HepG2 (cell line): ENCODE data around the gene SLC41A1. TPM values are rescaled to one million over a fixed set of nuclear protein-coding genes. Genes with fewer than 3 reads are reported as not detected.

Experiments
- CREM ChIP-seq, 2 experiments: sonication (generic) in 1 of 2; formaldehyde crosslinking in 1 of 2; IDR thresholded peaks; 2 replicates each; pipeline versions ENCODE4 v1.4.0 to v1.6.1; 2016 to 2020; ENCODE audit warnings: antibody characterized with exemption in 1 of 2, mild to moderate bottlenecking in 1 of 2, missing genetic modification reagents in 1 of 2
- DR1 ChIP-seq: sonication (generic); formaldehyde crosslinking; IDR thresholded peaks from 2 replicates; pipeline ENCODE4 v1.8.0; 2021; ENCODE audit warnings: mild to moderate bottlenecking, missing genetic modification reagents, inconsistent platforms
- FOXK1 ChIP-seq: sonication (generic); formaldehyde crosslinking; IDR thresholded peaks from 2 replicates; pipeline ENCODE4 v1.4.0; 2020; ENCODE audit warnings: low read depth, missing genetic modification reagents, borderline replicate concordance
- GATAD1 ChIP-seq: IDR thresholded peaks from 2 replicates; pipeline ENCODE4 v1.6.1; 2016; ENCODE audit warnings: missing genetic modification reagents, missing compliant biosample characterization
- NONO ChIP-seq, 2 experiments: fragments of 450-650 bp in 1 of 2; sonication (generic) in 1 of 2; formaldehyde crosslinking in 1 of 2; IDR thresholded peaks in 1 of 2; conservative IDR thresholded peaks in 1 of 2; 2 replicates each; pipeline versions ENCODE4 v1.6.1 to v1.8.0; 2017 to 2022; ENCODE audit warnings: mild to moderate bottlenecking in 1 of 2, missing genetic modification reagents in 1 of 2, moderate library complexity in 1 of 2
- TARDBP ChIP-seq: sonication (generic); formaldehyde crosslinking; IDR thresholded peaks from 2 replicates; pipeline ENCODE4 v1.8.0; 2022; ENCODE audit warnings: mild to moderate bottlenecking, missing genetic modification reagents
- ZNF124 ChIP-seq: sonication (generic); formaldehyde crosslinking; IDR thresholded peaks from 2 replicates; pipeline ENCODE4 v1.4.0; 2020; ENCODE audit warnings: missing genetic modification reagents
- ZNF17 ChIP-seq: sonication (generic); formaldehyde crosslinking; IDR thresholded peaks from 2 replicates; pipeline ENCODE4 v1.5.0; 2020; ENCODE audit warnings: mild to moderate bottlenecking, missing genetic modification reagents
- ZNF607 ChIP-seq: sonication (generic); formaldehyde crosslinking; IDR thresholded peaks from 2 replicates; pipeline ENCODE4 v1.5.1; 2020; ENCODE audit warnings: missing genetic modification reagents, mild to moderate bottlenecking, borderline replicate concordance
- polyA plus RNA-seq, 8 experiments: library from polyadenylated mRNA; depleted of rRNA in 3 of 8; stranded (reverse) in 7 of 8; unstranded in 1 of 8; fragments of >200 nt; fragmentation: Illumina TruSeq in 4 of 8; extraction: Trizol in 4 of 8; gene quantifications; 2 replicates each; pipeline versions ENCODE4 v1.2.1 to v1.2.3, GENCODE V29; 2011 to 2016; ENCODE audit warnings: low read depth in 4 of 8, missing spikeins in 1 of 8, mixed read lengths in 1 of 8; ENCODE audit not compliant: insufficient read depth in 1 of 8
- total RNA-seq, 5 experiments: library from RNA; depleted of rRNA; stranded (reverse); fragments of >200 nt; fragmentation: Illumina TruSeq; extraction: Trizol; gene quantifications; 2 replicates each; pipeline ENCODE4 v1.2.3, GENCODE V29; 2016; ENCODE audit warnings: low read depth in 1 of 5
- TF ChIP-seq, protein P1 (sequence below): sonication (generic); formaldehyde crosslinking; IDR thresholded peaks from one replicate; pipeline ENCODE4 v1.5.1; 2020; ENCODE audit warnings: mild to moderate bottlenecking, missing genetic modification reagents; ENCODE audit errors: not compliant biosample characterization
- TF ChIP-seq, protein P2 (sequence below): sonication (generic); formaldehyde crosslinking; conservative IDR thresholded peaks from 2 replicates; pipeline ENCODE4 v1.8.0; 2022; ENCODE audit warnings: mild to moderate bottlenecking, moderate library complexity, missing genetic modification reagents
- TF ChIP-seq, protein P3 (sequence below): sonication (generic); formaldehyde crosslinking; conservative IDR thresholded peaks from 2 replicates; pipeline ENCODE4 v1.5.0; 2020; ENCODE audit warnings: missing genetic modification reagents
- TF ChIP-seq, protein P4 (sequence below): sonication (generic); formaldehyde crosslinking; IDR thresholded peaks from 2 replicates; pipeline ENCODE4 v1.5.0; 2020; ENCODE audit warnings: missing genetic modification reagents
- TF ChIP-seq, protein P5 (sequence below): IDR thresholded peaks from 2 replicates; pipeline ENCODE4 v1.6.1; 2016; ENCODE audit warnings: missing genetic modification reagents, missing compliant biosample characterization

Gene SLC41A1
- total and polyA plus RNA-seq, 2 of the 13 experiments (the other 11 are each of a cell fraction or from before 2014, with no cell fraction given) = 2.2 to 4.6 TPM

DNA sequence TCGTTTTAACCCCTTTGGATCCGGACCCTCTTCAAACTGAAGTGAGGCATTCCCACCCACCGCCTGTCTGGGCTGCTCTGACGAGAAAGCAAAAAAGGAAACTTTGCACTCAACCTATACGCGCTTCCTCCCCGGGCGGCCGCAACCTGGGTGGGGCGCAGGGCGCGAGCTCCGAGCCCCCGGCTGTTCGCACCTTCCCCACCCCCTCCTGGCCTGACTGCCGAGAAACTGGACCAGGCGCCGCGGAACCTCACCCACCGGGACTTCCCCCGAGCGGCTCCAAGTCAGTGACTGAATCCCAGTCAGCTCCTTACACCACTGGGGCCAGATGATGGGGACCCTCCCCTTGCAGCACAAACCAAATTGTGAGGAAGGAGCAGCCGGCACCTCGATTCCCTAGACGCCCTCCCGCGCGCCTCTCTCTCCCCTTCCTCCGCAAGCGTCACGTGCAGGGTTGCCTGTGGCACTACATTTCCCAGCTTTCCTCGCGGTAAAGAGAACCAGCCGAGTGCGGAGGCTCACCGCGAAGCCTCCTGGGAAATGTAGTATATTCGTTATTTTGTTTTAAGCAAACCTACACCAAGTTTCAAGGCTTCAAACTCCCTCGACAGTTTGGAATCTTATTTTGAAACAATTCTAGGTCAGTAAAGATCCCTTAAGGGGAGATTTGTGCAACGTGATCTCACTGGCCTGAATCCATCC, 37.8 kb downstream of the SLC41A1 start, which contains the start of gene RAB29 (continued):
- TF ChIP-seq, protein P1, sequence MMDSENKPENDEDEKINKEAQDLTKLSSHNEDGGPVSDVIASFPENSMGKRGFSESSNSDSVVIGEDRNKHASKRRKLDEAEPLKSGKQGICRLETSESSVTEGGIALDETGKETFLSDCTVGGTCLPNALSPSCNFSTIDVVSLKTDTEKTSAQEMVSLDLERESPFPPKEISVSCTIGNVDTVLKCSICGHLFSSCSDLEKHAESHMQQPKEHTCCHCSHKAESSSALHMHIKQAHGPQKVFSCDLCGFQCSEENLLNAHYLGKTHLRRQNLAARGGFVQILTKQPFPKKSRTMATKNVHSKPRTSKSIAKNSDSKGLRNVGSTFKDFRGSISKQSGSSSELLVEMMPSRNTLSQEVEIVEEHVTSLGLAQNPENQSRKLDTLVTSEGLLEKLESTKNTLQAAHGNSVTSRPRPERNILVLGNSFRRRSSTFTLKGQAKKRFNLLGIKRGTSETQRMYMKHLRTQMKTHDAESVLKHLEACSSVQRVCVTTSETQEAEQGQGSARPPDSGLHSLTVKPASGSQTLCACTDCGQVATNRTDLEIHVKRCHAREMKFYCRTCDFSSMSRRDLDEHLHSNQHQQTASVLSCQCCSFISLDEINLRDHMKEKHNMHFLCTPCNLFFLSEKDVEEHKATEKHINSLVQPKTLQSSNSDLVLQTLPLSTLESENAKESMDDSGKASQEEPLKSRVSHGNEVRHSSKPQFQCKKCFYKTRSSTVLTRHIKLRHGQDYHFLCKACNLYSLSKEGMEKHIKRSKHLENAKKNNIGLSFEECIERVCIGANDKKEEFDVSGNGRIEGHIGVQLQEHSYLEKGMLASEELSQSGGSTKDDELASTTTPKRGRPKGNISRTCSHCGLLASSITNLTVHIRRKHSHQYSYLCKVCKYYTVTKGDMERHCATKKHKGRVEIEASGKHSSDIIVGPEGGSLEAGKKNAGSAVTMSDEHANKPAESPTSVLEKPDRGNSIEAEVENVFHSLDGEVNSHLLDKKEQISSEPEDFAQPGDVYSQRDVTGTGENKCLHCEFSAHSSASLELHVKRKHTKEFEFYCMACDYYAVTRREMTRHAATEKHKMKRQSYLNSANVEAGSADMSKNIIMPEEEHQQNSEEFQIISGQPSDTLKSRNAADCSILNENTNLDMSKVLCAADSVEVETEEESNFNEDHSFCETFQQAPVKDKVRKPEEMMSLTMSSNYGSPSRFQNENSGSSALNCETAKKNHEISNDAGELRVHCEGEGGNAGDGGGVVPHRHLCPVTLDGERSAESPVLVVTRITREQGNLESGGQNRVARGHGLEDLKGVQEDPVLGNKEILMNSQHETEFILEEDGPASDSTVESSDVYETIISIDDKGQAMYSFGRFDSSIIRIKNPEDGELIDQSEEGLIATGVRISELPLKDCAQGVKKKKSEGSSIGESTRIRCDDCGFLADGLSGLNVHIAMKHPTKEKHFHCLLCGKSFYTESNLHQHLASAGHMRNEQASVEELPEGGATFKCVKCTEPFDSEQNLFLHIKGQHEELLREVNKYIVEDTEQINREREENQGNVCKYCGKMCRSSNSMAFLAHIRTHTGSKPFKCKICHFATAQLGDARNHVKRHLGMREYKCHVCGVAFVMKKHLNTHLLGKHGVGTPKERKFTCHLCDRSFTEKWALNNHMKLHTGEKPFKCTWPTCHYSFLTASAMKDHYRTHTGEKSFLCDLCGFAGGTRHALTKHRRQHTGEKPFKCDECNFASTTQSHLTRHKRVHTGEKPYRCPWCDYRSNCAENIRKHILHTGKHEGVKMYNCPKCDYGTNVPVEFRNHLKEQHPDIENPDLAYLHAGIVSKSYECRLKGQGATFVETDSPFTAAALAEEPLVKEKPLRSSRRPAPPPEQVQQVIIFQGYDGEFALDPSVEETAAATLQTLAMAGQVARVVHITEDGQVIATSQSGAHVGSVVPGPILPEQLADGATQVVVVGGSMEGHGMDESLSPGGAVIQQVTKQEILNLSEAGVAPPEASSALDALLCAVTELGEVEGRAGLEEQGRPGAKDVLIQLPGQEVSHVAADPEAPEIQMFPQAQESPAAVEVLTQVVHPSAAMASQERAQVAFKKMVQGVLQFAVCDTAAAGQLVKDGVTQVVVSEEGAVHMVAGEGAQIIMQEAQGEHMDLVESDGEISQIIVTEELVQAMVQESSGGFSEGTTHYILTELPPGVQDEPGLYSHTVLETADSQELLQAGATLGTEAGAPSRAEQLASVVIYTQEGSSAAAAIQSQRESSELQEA (CRISPR knock-in tag) = peak; percentile 22
- TF ChIP-seq FOXK1 (CRISPR knock-in tag) = peak; percentile 44; the same call in 1 of the 2 replicates
- TF ChIP-seq, protein P2, sequence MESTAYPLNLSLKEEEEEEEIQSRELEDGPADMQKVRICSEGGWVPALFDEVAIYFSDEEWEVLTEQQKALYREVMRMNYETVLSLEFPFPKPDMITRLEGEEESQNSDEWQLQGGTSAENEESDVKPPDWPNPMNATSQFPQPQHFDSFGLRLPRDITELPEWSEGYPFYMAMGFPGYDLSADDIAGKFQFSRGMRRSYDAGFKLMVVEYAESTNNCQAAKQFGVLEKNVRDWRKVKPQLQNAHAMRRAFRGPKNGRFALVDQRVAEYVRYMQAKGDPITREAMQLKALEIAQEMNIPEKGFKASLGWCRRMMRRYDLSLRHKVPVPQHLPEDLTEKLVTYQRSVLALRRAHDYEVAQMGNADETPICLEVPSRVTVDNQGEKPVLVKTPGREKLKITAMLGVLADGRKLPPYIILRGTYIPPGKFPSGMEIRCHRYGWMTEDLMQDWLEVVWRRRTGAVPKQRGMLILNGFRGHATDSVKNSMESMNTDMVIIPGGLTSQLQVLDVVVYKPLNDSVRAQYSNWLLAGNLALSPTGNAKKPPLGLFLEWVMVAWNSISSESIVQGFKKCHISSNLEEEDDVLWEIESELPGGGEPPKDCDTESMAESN (CRISPR knock-in tag) = 0 out of 2 replicates have a peak, but pooled peaks have one; percentile 23
- TF ChIP-seq, protein P3, sequence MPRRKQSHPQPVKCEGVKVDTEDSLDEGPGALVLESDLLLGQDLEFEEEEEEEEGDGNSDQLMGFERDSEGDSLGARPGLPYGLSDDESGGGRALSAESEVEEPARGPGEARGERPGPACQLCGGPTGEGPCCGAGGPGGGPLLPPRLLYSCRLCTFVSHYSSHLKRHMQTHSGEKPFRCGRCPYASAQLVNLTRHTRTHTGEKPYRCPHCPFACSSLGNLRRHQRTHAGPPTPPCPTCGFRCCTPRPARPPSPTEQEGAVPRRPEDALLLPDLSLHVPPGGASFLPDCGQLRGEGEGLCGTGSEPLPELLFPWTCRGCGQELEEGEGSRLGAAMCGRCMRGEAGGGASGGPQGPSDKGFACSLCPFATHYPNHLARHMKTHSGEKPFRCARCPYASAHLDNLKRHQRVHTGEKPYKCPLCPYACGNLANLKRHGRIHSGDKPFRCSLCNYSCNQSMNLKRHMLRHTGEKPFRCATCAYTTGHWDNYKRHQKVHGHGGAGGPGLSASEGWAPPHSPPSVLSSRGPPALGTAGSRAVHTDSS (CRISPR knock-in tag) = 0 out of 2 replicates have a peak, but pooled peaks have one; percentile 43
- TF ChIP-seq, protein P4, sequence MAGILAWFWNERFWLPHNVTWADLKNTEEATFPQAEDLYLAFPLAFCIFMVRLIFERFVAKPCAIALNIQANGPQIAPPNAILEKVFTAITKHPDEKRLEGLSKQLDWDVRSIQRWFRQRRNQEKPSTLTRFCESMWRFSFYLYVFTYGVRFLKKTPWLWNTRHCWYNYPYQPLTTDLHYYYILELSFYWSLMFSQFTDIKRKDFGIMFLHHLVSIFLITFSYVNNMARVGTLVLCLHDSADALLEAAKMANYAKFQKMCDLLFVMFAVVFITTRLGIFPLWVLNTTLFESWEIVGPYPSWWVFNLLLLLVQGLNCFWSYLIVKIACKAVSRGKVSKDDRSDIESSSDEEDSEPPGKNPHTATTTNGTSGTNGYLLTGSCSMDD = no peak
- peak; percentile 88 for TF ChIP-seq CREM (IDR thresholded peaks at IDR 0.05)
- TF ChIP-seq CREM (CRISPR knock-in tag; IDR thresholded peaks at IDR 0.05) = no peak
- peak; percentile 45; the same call in 1 of the 2 replicates for TF ChIP-seq TARDBP (CRISPR knock-in tag)
- TF ChIP-seq, protein P5, sequence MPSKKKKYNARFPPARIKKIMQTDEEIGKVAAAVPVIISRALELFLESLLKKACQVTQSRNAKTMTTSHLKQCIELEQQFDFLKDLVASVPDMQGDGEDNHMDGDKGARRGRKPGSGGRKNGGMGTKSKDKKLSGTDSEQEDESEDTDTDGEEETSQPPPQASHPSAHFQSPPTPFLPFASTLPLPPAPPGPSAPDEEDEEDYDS (CRISPR knock-in tag) = no peak; the same call in 1 of the 2 replicates
- TF ChIP-seq ZNF124 (CRISPR knock-in tag) = peak; percentile 45; the same call in 1 of the 2 replicates
- no peak for TF ChIP-seq NONO (IDR thresholded peaks at IDR 0.05)
- TF ChIP-seq NONO (CRISPR knock-in tag; conservative IDR thresholded peaks at IDR 0.05) = peak; percentile 48; the same call in 1 of the 2 replicates
- no peak for TF ChIP-seq ZNF17 (CRISPR knock-in tag)
- peak; percentile 64; the same call in 1 of the 2 replicates for TF ChIP-seq ZNF607 (CRISPR knock-in tag)
- peak; percentile 49; the same call in 1 of the 2 replicates for TF ChIP-seq GATAD1 (CRISPR knock-in tag)
- TF ChIP-seq DR1 (CRISPR knock-in tag) = 0 out of 2 replicates have a peak, but pooled peaks have one; percentile 21
